ENCODE data around the gene LBHD2. TPM values are rescaled to one million over a fixed set of nuclear protein-coding genes. Genes with fewer than 3 reads are reported as not detected.
"Not testable (repeated sequence)": the region's sequence is repeated elsewhere in the genome, so short reads cannot be mapped to it uniquely, and the experiment has no call there.

LBHD2 gene
- polyA plus RNA-seq (2013, experiment 1 of 2; ENCODE audit: insufficient read length) = not detected
- polyA plus RNA-seq (2013, experiment 2 of 2; ENCODE audit: insufficient read length) = not detected

- DNase-seq = no peak
These were observed at the start of gene LBHD2 for GRCh38 chr14:103084021-103084919. TSS of gene LBHD2 (plus strand) at chr14:103084210. CDS start at chr14:103086013, 1,803 bp downstream.

- no peak for DNase-seq
These were observed 42.5 kb upstream of the LBHD2 start for GRCh38 chr14:103041464-103041863.

- no peak for DNase-seq
These were observed 40.6 kb upstream of the LBHD2 start for GRCh38 chr14:103043257-103044015.

DNA sequence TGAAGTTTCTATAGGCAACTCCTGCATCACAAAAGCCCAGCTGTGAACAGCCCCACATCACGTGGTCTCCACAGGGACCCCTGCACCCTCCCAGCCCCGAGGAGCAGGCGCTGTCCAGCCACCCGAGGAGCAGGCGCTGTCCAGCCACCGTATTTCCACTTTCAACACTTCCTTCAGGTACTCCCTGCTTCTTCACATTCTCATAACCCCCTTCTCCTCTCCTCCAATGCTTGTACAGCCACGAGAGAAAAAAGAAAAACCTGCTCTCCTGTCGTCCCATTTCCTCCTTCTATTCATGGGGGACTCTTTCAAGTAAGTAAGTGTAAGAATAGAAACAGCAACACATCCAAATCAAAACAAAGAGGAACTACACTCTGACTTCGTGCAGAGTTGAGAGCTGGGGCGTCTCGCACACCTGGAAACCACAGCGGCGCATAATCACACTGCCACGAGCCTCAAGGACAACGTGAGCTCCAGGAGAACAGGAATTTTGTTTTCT is 38.6 kb upstream of the LBHD2 start:
- no peak for DNase-seq

- DNase-seq = not testable (repeated sequence)
These were observed 36.6 kb upstream of the LBHD2 start for GRCh38 chr14:103047453-103047852.

- DNase-seq = no peak
These were observed 33.1 kb upstream of the LBHD2 start for GRCh38 chr14:103050935-103051334.

DNA sequence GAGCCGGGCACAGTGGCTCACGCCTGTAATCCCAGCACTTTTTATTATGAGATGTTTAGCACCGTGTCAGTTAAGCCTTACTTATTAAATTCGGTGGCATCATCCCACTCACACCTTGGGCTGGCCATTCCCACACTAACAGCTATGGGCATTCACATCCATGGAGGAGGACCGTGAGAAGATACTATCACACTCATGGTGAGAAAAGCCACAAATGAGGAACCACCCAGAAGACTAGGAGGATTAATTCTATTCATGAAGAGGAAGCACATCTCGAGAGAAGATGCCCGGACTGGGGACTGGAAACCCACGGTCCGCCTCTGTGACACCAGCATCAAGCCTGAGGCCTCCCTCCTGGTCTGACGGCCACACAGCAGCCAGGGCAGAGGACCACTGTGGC is 31.6 kb upstream of the LBHD2 start:
- DNase-seq = no peak

DNA sequence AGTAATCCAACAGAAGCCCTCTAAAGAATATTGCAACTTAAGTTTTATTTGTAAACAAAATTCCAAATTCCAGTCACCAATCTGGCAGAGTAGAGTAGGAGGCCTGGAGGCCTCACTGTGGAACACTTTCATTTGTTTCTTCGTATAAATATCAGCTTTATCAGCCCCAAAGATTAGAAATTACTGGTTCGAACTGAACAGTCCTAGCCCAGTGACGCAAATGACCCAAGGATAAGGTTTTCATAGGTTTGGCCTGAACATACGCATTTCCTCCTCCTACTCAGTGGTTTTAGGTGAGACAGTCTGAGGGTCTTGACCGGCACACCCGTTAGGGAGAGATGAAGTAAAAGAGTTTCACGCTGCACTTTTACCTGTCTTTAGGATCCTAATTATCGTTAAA is 28.3 kb upstream of the LBHD2 start:
- no peak for DNase-seq

DNA sequence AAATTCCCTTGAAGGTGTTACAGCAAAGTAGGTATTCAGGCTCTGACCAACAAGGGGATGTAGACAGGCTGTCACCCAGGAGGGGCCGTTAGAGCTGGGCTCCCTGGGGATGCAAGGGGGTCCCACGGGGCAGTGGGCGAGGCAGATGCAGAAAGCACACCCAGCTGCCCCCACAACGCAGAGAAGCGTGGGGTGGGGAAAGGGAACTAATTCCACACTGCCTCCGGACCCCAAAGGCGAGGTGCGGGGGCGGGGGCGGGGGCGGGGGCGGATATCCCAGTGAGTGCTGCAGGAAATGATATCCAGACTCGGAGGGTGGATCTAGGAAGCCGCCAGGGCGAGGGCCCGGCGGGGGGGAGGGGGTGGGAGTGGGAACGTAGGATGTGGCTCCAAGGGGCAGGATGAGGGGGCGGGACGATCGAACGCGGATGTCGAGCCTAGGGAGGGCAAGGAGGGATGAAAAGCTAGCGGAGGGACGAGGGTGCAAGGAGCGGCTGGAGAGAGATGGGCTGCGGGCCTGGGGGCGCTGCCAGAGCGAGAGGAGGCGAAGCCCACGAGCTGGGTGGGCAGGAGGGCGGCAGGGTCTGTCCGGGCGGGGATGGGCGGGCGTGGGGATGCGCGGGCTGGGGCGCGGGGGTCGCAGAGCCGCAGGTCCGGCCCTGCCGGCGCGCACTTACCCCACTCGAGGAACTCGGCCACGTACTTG is 27.5 kb upstream of the LBHD2 start:
- peak; percentile 87 for DNase-seq

GRCh38 chr14:103057028-103057371 is 27.0 kb upstream of the LBHD2 start:
- DNase-seq = peak; percentile 8

DNA sequence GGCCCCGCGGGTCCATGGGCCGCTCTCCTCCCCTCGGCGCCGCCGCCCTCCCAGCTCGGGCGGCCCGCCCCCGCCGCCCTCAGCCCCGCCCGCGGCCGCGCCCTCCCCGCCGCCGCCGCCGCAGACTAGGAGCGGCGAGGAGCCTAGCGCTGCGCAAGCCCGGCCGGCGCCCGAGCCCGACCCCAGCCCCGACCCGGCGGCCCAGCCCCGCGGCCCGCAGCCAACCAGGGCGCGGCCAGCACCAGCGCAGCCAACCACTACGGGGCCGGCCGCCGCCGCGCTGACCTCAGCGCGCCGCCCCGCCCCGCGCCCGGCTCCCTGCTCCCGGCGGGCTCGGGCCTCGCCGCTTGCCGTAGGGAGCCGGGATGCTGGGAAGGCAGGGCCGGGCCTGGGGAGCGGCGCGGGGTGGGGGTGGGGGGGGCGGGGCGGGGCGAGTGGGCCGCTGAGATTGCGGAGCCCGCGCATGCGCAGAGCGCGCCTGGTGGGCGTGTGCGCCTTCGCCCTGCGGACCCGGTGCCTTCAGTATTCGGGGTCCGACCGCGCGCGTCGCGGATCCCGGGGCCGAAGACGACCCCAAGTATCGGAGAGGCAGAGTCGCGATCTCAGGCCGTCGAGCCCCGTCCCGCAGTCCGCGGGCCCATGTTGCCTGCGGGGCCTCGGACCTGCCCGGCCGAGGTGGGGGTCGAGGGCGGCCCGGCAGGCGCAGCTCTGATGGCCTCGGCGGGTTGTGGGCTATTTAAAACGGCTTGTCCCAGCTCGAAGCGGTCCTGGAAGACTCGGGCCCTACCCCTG is 26.4 kb upstream of the LBHD2 start, which contains the start of gene CDC42BPB:
Gene CDC42BPB (minus strand): TSS at position 178 of the 792 bp plus-strand sequence. CDS start 376 bp downstream, outside the sequence.
- peak; percentile 95 for DNase-seq

DNA sequence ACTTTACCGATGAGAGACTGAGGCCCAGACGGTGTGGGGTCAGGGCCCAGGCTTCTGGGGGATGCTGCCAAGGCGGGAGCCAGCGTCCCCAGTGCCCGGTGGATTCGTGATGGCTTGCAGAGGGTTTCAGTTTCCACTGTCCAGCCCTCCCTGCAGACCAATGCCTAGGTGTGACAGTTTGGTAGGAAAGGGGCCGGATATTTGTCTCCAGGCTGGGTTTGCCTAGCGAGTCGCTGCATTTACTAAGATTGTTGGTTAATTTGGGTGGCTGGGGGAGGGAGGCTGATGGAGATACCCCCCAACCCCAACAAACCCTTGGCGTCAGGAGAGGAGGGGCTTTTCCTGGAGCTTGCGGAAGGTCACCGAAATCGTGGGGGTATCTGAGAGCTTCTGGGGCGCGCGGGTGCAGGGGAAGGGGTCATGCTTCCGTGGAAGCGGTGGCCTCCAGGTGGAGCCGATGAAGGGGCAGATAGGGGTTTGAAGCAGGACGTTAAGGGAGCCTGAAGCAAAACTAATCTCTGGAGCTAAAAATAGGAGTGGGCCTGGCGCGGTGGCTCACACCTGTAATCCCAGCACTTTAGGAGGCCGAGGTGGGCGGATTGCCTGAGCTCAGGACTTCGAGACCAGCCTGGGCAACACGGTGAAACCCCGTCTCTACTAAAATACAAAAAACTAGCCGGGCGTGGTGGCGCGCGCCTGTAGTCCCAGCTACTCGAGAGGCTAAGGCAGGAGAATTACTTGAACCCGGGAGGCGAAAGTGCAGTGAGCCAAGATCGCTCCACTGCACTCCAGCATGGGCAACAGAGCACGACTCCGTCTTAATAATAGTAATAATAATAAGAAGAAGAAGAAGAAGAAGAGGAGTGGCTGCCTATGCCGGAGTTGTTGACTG is 25.6 kb upstream of the LBHD2 start:
- DNase-seq = peak; percentile 13

DNA sequence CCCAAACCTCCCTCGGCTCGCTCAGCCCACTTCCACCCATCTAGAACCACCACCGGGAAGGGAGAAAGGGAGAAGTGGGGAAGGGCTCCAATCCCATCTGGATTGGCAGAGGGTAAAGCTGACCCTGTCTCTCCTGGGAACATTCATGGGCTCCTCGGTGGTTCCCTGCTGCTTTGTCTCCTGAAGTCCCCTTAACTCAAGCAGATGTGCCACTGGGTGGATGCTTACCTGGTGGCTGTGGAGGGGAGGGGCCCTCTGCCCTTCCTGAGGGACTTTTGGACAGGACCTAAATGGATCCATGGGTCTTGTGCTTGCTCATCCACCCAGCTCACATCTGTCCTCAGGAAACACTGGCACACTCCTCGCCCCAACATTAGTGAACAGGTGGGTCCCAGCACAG is 24.5 kb upstream of the LBHD2 start:
- DNase-seq = no peak

DNA sequence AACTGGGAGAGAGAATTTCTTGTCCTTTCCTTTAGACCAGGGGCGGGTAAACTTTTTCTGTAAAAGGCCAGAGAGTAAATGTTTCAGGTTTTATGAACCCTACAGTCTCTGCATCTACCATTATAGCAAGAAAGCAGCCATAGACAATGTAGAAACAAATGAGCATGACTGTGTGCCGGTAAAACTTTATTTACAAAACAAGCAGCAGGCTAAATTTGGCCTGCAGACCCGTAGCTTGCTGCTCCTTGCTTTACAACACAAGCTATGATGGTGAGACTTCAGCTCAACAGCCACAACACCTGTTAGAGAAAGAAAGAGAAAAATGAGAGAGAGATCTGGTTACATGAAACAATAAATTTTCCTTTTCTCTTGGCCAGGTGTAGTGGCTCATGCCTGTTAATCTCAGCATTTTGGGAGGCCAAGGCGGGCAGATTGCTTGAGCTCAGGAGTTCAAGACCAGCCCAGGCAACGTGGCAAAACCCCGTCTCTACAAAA is 22.5 kb upstream of the LBHD2 start:
- no peak for DNase-seq

DNA sequence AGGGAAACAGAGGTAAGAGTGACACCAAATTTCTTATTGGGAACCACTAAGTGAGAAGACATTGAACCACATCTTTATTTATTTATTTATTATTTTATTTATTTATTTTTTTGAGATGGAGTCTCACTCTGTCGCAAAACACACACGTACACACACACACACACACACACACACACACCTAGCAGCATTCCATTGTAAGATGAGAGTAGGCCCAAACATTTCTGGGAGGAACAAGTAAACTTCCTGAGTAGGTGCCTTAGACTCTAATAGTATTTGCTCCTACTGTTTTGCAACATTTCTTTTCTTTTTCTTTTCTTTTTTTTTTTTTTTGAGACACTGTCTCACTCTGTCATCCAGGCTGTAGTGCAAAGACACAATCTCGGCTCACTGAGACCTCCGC is 19.6 kb upstream of the LBHD2 start:
- no peak for DNase-seq

DNA sequence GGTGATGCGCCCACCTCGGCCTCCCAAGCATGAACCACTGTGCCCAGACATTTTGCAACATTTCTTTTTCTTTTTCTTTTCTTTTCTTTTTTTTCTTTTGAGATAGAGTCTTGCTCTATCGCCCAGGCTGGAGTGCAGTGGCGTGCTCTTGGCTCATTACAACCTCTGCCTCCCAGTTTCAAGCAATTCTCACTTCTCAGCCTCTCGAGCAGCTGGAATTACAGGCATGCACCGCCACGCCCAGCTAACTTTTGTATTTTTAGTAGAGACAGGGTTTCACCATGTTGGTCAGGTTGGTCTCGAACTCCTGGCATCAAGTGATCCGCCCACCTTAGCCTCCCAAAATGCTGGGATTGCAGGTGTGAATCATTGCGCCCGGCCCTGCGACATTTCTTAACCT is 19.0 kb upstream of the LBHD2 start:
- DNase-seq = no peak

DNA sequence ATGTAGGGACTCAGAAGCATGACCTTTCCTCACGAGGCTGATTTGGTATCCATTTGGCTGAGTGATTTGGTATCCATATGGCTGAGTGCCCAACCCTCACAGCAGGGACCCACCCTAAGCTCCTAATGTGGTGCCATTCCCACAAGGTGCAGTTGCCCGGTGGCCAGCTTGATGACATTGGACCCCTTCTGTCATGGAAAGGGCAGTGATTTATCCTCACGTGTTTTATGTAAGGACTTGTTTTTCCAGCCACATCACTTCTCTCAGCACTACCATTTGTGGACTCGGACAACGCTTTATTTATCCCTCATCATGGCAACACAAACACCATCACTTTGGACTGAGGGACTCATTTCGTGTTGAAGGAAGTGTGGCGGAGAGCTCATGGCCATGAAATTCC is 18.1 kb upstream of the LBHD2 start:
- no peak for DNase-seq

DNA sequence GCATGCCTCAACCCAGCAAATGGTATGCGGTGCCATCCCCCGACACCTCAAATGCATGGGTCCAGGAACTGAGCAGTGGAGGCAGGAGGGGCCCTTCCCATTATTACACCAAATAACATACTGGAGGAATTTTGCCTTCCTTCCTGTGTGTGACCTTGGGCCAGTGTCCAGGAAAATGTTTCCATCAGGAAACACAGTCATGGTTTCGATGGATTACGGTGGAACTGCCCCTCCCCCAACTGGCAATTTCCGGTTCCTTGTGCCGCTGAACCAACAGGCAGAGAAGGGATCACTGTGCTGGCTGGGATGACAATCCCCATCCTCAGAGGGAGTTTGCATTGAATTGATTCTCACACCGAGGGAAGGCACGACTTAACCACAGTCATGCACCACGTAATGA is 17.6 kb upstream of the LBHD2 start:
- no peak for DNase-seq

GRCh38 chr14:103067231-103067954 is 16.6 kb upstream of the LBHD2 start:
- peak; percentile 38 for DNase-seq

All from fibroblast of skin of back (primary cell).